Activated T-helper 9 cell treated with anti-CD3 and anti-CD28 coated beads, Interleukin-2, amount 50 U/mL, for 16 hours (primary cell): ENCODE data around the gene TRIM44.
"Not testable (repeated sequence)": the region's sequence is repeated elsewhere in the genome, so short reads cannot be mapped to it uniquely, and the experiment has no call there.

ENCODE experiments used
- DNase-seq: peaks from one replicate; pipeline ENCODE4 v3.0.0-alpha.2; 2020; ENCODE audit warnings: low read depth

The TRIM44 gene

GRCh38 chr11:35633827-35634423, 28.6 kb upstream of the TRIM44 start:
- no peak for DNase-seq

GRCh38 chr11:35635933-35636332, 26.6 kb upstream of the TRIM44 start:
- DNase-seq, result no peak

- DNase-seq, result no peak
Observed at GRCh38 chr11:35639591-35640179, 22.9 kb upstream of the TRIM44 start.

GRCh38 chr11:35641171-35641897, 21.2 kb upstream of the TRIM44 start:
- no peak for DNase-seq

- no peak for DNase-seq
Observed at GRCh38 chr11:35641964-35642363, 20.6 kb upstream of the TRIM44 start.

GRCh38 chr11:35647421-35648093, 15.0 kb upstream of the TRIM44 start:
- DNase-seq, result no peak

- DNase-seq, result no peak
Observed at GRCh38 chr11:35650006-35650405, 12.6 kb upstream of the TRIM44 start.

GRCh38 chr11:35650467-35650866, 12.1 kb upstream of the TRIM44 start:
- DNase-seq, result no peak

GRCh38 chr11:35651263-35651662, 11.3 kb upstream of the TRIM44 start:
- DNase-seq, result no peak

- DNase-seq, result not testable (repeated sequence)
Observed at GRCh38 chr11:35652786-35653185, 9.8 kb upstream of the TRIM44 start.

- no peak for DNase-seq
Observed at GRCh38 chr11:35654711-35655110, 7.9 kb upstream of the TRIM44 start.

GRCh38 chr11:35655254-35655653, 7.3 kb upstream of the TRIM44 start:
- no peak for DNase-seq

GRCh38 chr11:35655856-35656255, 6.7 kb upstream of the TRIM44 start:
- no peak for DNase-seq

GRCh38 chr11:35658020-35658948, 4.3 kb upstream of the TRIM44 start:
- DNase-seq, result no peak

- no peak for DNase-seq
Observed at GRCh38 chr11:35661534-35661933, 1.0 kb upstream of the TRIM44 start.

GRCh38 chr11:35662061-35662648, 420 bp upstream of the TRIM44 start:
- DNase-seq, result no peak

GRCh38 chr11:35663408-35663702, 780 bp downstream of the TRIM44 start:
- no peak for DNase-seq

- no peak for DNase-seq
Observed at GRCh38 chr11:35664977-35665441, 2.4 kb downstream of the TRIM44 start.

GRCh38 chr11:35667257-35667656, 4.7 kb downstream of the TRIM44 start:
- no peak for DNase-seq

- DNase-seq, result not testable (repeated sequence)
Observed at GRCh38 chr11:35668350-35668749, 5.8 kb downstream of the TRIM44 start.

- DNase-seq, result no peak
Observed at GRCh38 chr11:35671396-35672127, 9.0 kb downstream of the TRIM44 start.
